ENCODE measurements around the gene KRTAP19-2.

KRTAP19-2 gene

GRCh38 chr21:30439975-30440374 lies 47.3 kb downstream of the KRTAP19-2 start, which contains the start of gene KRTAP15-1:
Gene KRTAP15-1 (plus strand): TSS chr21:30440275. CDS start chr21:30440328, 53 bp downstream.
- DNase-seq (ENCODE audit: low spot score), result no peak
- in situ Hi-C loops (cut with MboI; ENCODE audit: low sequenced_read_pairs, unreplicated experiment), result loop anchor here (25.0 kb wide), 1 partner anchor 97 kb away; the partner anchor contains the start of gene KRTAP19-6
- TF ChIP-seq CTCF (IDR thresholded peaks at IDR 0.05; ENCODE audit: borderline replicate concordance, control extremely low read depth, extremely low read depth, insufficient read depth, missing control alignments), result no peak

Data from GM13976 (cell line).